ENCODE results near the gene USP24. TPM values are rescaled to one million over a fixed set of nuclear protein-coding genes. Genes with fewer than 3 reads are reported as not detected.

Gene USP24
- total RNA-seq, 4 donors from 2014 or later, result 14.9 to 66.1 (median 44.1) TPM

- DNase-seq, result no peak
- Histone ChIP-seq H3K4me3 (no peak overlapping the region), H3K27me3 (peaks cover 0 to 16% of the 10 kb centered on the region in 2 donors), H3K27ac (no peak overlapping the region), H3K9me3 (no peaks in the 10 kb centered on the region), H3K4me1 (peaks cover 0 to 9% of the 10 kb centered on the region in 2 donors), H3K36me3 (no peaks in the 10 kb centered on the region)
- intact Hi-C loops (cut with DNase I; ENCODE audit: low total_unique reads), result no loop called here
- TF ChIP-seq CTCF (IDR thresholded peaks at IDR 0.05) (no peak), POLR2A (IDR thresholded peaks at IDR 0.05) (no peak)
Measured at GRCh38 chr1:55040933-55041494, 174.2 kb downstream of the USP24 start.

DNA sequence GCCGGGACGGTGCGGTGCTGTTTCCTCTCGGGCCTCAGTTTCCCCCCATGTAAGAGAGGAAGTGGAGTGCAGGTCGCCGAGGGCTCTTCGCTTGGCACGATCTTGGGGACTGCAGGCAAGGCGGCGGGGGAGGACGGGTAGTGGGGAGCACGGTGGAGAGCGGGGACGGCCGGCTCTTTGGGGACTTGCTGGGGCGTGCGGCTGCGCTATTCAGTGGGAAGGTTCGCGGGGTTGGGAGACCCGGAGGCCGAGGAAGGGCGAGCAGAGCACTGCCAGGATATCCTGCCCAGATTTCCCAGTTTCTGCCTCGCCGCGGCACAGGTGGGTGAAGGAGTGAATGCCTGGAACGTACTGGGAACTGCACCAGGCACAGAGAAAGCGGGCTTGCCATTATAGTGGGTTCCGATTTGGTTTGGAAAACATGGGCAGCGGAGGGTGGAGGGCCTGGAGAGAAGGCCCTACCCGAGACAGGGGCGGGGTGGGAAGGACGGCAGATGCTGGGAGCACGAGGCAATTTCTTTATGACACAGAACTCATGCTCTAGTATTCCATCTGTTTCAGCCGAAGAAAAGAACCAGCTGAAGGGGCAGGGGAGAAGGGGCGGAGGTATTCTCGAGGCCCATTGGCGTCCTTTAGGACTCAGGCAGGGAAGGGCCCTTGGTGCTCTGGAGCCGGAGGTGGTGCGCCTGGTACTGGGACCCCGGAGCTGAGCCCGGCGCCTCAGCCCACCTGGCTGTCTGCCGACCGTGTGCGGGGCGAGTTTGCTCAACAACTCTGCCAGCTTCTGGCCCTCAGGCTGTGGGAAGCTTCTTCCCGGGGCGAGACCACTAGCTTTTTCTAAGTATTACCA, 174.9 kb downstream of the USP24 start:
- TF ChIP-seq CTCF (IDR thresholded peaks at IDR 0.05), result no peak
- TF ChIP-seq POLR2A (IDR thresholded peaks at IDR 0.05), result no peak
- DNase-seq, result no peak
- intact Hi-C loops (cut with DNase I; ENCODE audit: low total_unique reads), result no loop called here
- no peaks in the 10 kb centered on the region for H3K9me3 ChIP-seq
- H3K27ac ChIP-seq, result no peak overlapping the region
- H3K4me3 ChIP-seq, result no peak overlapping the region
- peaks cover 0 to 9% of the 10 kb centered on the region in 2 donors for H3K4me1 ChIP-seq
- no peaks in the 10 kb centered on the region for H3K36me3 ChIP-seq
- peaks cover 0 to 16% of the 10 kb centered on the region in 2 donors for H3K27me3 ChIP-seq

- Histone ChIP-seq H3K27ac (no peak within 1 kb of the TSS), H3K36me3 (no peaks in the 10 kb centered on the region), H3K4me1 (peaks cover 0 to 9% of the 10 kb centered on the region in 2 donors), H3K27me3 (peaks cover 0 to 16% of the 10 kb centered on the region in 2 donors), H3K4me3 (no peak within 1 kb of the TSS), H3K9me3 (no peaks in the 10 kb centered on the region)
- DNase-seq, result no peak
- intact Hi-C loops (cut with DNase I; ENCODE audit: low total_unique reads), result no loop called here
- TF ChIP-seq CTCF (IDR thresholded peaks at IDR 0.05) (no peak), POLR2A (IDR thresholded peaks at IDR 0.05) (no peak)
Measured at GRCh38 chr1:55039342-55040082, 175.7 kb downstream of the USP24 start, which contains the start of gene PCSK9. Gene PCSK9, plus strand, starts transcription at chr1:55039548. Its CDS starts 290 bp downstream, at chr1:55039838.

DNA sequence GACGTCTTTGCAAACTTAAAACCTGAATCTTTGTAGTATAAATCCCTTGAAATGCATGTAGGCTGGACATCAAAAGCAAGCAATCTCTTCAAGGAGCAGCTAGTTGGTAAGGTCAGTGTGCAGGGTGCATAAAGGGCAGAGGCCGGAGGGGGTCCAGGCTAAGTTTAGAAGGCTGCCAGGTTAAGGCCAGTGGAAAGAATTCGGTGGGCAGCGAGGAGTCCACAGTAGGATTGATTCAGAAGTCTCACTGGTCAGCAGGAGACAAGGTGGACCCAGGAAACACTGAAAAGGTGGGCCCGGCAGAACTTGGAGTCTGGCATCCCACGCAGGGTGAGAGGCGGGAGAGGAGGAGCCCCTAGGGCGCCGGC, 176.2 kb downstream of the USP24 start:
- intact Hi-C loops (cut with DNase I; ENCODE audit: low total_unique reads), result no loop called here
- H3K4me3 ChIP-seq, result no peak overlapping the region
- no peak for DNase-seq
- H3K36me3 ChIP-seq, result no peaks in the 10 kb centered on the region
- H3K27ac ChIP-seq, result no peak overlapping the region
- TF ChIP-seq POLR2A (IDR thresholded peaks at IDR 0.05) (no peak), CTCF (IDR thresholded peaks at IDR 0.05) (no peak)
- H3K4me1 ChIP-seq, result peaks cover 0 to 9% of the 10 kb centered on the region in 2 donors
- H3K9me3 ChIP-seq, result no peaks in the 10 kb centered on the region
- H3K27me3 ChIP-seq, result peaks cover 0 to 17% of the 10 kb centered on the region in 2 donors

GRCh38 chr1:55038552-55038838, 176.7 kb downstream of the USP24 start:
- H3K27ac ChIP-seq, result no peak overlapping the region
- H3K9me3 ChIP-seq, result no peaks in the 10 kb centered on the region

More at GRCh38 chr1:55038552-55038838, 176.7 kb downstream of the USP24 start:
- H3K4me3 ChIP-seq, result no peak overlapping the region
- intact Hi-C loops (cut with DNase I; ENCODE audit: low total_unique reads), result no loop called here
- H3K4me1 ChIP-seq, result peaks cover 0 to 9% of the 10 kb centered on the region in 2 donors
- no peaks in the 10 kb centered on the region for H3K36me3 ChIP-seq
- peaks cover 0 to 20% of the 10 kb centered on the region in 2 donors for H3K27me3 ChIP-seq
- DNase-seq, result no peak
- no peak for TF ChIP-seq POLR2A (IDR thresholded peaks at IDR 0.05)
- no peak for TF ChIP-seq CTCF (IDR thresholded peaks at IDR 0.05)

Data from uterus (tissue), 4 donors.